Stomach (tissue), 4 donors: Measurements from ENCODE around the gene ASAH2B.
"Not testable (repeated sequence)": the region's sequence is repeated elsewhere in the genome, so short reads cannot be mapped to it uniquely, and the experiment has no call there.

ENCODE experiments used
- POLR2A ChIP-seq, 4 donors: fragments of 450-650 bp; IDR thresholded peaks; one replicate each; pipeline ENCODE4 v1.6.1; 2016; ENCODE audit warnings: antibody characterized with exemption in 4 of 4, control low read depth in 2 of 4, mild to moderate bottlenecking in 1 of 4, moderate library complexity in 1 of 4
- POLR2AphosphoS5 ChIP-seq, 3 donors: sonication (generic); formaldehyde crosslinking; IDR thresholded peaks; one replicate each; pipeline ENCODE4 v1.6.1; 2016; ENCODE audit warnings: antibody characterized with exemption in 3 of 3
- TF ChIP-seq, protein P1 (sequence below), 7 experiments: fragments of 450-650 bp in 4 of 7; fragments of 200-600 bp in 3 of 7; sonication (generic) in 3 of 7; IDR thresholded peaks; one replicate each; pipeline ENCODE4 v1.5.1; 2016 to 2019; ENCODE audit warnings: antibody characterized with exemption in 7 of 7, control low read depth in 2 of 7, mild to moderate bottlenecking in 1 of 7

- TF ChIP-seq, protein P1, sequence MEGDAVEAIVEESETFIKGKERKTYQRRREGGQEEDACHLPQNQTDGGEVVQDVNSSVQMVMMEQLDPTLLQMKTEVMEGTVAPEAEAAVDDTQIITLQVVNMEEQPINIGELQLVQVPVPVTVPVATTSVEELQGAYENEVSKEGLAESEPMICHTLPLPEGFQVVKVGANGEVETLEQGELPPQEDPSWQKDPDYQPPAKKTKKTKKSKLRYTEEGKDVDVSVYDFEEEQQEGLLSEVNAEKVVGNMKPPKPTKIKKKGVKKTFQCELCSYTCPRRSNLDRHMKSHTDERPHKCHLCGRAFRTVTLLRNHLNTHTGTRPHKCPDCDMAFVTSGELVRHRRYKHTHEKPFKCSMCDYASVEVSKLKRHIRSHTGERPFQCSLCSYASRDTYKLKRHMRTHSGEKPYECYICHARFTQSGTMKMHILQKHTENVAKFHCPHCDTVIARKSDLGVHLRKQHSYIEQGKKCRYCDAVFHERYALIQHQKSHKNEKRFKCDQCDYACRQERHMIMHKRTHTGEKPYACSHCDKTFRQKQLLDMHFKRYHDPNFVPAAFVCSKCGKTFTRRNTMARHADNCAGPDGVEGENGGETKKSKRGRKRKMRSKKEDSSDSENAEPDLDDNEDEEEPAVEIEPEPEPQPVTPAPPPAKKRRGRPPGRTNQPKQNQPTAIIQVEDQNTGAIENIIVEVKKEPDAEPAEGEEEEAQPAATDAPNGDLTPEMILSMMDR (IDR thresholded peaks at IDR 0.05): not testable (repeated sequence)
- TF ChIP-seq POLR2A, POLR2AphosphoS5 (IDR thresholded peaks at IDR 0.05): not testable (repeated sequence)
These were observed 41.9 kb upstream of the ASAH2B start for GRCh38 chr10:50697819-50698218.
